GM21515 (cell line): ENCODE data around the gene GABPB2.

Experiments
- ATAC-seq: cut with Tn5 transposase; IDR thresholded peaks from one replicate; pipeline ENCODE4 v1.9.1; 2021; ENCODE audit not compliant: unreplicated experiment

Gene GABPB2

GRCh38 chr1:151132335-151133017 is 61.9 kb downstream of the GABPB2 start:
- ATAC-seq = no peak

- no peak for ATAC-seq
Measured at GRCh38 chr1:151133018-151133806, 62.7 kb downstream of the GABPB2 start.

DNA sequence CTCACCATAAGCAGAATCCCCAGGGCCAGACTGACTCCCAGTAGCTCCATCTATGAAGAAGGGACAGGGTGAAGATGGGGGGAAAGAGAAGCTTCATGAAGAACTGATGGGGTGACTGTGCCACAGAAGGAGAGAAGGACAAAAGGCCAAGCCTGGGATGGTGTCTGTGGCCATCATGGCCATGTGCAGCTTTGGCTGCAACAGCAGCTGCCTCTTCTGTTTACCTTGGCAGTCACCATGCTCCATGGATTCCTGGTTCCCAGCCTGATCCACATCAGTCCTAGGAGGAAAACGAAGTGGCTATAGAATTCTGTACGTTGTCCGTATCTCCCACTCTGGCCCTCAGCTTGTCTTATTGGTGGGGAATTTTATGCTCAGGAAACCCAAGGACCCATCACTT is 63.8 kb downstream of the GABPB2 start:
- ATAC-seq = no peak

DNA sequence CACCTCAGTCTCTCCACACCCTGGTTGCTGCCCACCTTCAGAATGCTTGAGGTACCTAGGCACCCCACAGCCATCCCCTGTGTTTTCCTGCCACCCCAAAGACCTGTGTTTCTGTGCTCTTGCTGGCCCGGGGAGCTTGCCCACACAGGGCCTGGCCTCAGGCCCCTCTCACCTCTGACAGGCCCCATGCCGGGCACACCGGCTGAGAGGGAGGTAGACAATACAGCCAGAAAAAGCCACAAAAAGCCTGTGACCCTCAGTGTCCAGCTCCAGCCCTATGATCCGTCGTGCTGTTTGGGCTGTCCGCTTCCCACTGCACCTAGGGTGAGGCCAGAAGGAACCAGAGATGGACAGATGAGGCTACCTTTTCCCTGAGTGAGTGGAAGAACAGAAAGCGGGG is 64.4 kb downstream of the GABPB2 start:
- no peak for ATAC-seq

DNA sequence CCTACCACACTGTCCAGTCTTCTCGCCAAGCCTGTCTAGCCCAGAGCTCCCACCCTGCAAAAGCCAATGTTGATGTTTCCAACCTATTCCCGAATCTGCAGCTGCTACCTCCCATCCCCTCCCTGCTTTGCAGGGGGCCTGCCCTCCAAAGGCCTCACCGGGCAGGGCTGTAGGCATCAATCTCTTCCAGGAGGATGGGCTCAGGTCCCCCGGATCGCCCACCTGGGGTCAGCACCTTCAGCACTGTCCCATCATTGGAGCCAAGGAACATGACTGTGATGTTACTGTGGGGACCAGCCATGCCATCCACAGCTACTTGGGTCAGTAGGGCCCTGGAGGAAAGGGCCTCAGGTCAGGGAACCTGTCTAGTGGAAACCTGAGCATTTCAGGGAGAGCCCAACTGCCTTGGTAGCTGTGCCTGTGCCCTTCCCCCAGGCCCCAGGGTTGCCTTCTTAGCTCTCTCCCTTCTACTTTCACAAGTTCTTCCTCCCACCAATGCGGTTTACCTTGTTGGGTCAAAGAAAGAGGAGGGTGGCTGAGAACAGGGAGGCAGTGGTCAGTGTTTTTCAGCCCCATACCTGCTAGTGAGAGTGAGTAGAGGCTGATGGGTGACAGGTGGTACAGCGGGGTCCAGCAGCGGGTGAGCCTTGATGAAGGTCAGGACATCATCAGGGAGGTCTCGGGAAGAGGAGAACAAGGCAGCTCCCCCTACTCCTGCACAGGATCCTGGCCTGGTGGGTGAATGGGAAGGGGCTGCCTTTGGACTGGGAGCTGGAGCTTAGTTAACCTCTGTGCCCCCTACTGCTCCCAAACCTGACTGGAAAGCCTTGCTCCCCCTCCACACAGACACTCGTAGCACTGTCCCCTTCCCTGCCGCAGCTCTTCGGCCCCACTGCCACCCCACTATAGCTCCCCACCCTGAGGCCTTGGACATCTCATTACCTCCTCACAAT is 65.1 kb downstream of the GABPB2 start:
- no peak for ATAC-seq

DNA sequence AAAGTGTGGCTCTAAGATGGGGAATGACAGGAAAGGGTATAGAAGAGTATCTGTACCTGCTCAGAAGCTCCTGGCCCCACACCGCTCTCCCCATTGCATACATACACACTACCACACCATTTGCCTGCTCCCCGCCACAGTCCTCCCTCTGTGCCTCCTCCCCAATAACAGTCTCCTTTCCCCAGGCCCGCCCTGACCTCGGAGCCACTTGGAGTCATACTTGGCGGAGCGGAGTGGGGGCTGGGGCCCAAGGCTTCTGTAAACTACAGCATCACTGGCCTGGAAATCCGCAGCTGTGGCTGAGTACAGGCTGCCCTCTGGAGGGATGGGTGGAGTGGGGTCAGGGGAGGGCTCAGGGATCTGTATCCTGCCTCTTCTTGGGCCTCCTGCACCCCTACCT is 67.2 kb downstream of the GABPB2 start:
- no peak for ATAC-seq

- ATAC-seq = no peak
Measured at GRCh38 chr1:151142411-151143056, 72.0 kb downstream of the GABPB2 start.

DNA sequence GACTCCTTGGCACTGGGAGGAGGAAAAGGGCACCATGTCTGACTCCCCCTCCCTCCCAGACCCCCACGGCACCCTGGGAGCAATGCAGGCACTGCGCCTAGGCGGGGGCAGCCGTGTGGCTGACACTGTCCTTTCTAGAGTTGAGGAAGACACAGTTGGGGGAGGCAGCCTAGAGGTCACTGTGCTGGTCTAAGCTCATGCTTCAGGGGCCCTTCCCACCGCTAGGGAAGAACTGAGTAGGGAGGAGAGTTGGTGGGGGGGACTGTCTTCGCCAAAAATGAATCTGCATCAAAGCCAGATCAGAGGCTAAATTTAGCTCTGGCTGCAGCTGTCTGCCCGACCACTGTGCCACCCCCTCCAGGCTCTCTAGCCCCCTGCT is 72.5 kb downstream of the GABPB2 start:
- no peak for ATAC-seq

- ATAC-seq = no peak
Measured at GRCh38 chr1:151143986-151144385, 73.4 kb downstream of the GABPB2 start.

DNA sequence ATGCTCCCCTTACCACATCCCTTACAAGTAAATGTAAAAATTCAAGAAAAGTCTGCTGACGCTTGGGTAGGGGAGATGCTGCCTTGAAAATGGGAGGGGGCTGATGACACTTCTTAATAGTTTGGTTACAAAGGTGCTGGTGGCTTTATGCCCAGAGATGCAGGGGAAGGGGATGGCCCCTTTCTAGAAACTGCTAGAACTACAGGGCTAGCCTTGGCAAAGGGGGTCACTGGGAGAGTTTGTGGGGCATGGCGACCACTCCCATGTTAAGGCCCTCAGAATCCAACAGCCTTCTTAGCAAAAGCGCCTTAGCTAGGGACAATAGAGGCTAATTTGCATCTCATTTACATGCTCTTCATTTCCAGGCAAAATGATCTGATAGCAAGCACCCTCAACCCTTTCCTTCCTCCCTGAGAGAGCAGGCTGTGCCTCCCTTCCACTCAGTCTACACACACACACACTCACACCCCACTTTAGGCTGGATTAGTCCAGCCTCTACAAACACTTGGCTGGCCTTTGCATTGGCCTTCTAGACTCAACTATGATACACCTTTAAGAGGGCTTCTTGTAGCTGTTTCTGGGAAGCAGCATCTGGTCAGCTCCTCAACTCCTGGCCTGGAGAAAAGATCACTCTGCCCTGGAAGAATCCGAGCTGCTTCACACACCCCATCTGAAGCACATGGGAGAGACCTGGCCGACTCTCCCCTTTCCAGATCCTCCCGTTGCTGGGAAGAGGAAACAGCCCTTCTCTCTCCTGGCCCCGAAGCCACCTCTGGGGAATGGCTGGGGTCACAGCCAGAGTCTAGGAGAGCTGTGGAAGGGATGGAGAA is 74.1 kb downstream of the GABPB2 start:
- ATAC-seq = no peak

GRCh38 chr1:151145304-151146071 is 74.9 kb downstream of the GABPB2 start:
- no peak for ATAC-seq

- peak; percentile 10 for ATAC-seq
Measured at GRCh38 chr1:151146072-151146411, 75.5 kb downstream of the GABPB2 start.

DNA sequence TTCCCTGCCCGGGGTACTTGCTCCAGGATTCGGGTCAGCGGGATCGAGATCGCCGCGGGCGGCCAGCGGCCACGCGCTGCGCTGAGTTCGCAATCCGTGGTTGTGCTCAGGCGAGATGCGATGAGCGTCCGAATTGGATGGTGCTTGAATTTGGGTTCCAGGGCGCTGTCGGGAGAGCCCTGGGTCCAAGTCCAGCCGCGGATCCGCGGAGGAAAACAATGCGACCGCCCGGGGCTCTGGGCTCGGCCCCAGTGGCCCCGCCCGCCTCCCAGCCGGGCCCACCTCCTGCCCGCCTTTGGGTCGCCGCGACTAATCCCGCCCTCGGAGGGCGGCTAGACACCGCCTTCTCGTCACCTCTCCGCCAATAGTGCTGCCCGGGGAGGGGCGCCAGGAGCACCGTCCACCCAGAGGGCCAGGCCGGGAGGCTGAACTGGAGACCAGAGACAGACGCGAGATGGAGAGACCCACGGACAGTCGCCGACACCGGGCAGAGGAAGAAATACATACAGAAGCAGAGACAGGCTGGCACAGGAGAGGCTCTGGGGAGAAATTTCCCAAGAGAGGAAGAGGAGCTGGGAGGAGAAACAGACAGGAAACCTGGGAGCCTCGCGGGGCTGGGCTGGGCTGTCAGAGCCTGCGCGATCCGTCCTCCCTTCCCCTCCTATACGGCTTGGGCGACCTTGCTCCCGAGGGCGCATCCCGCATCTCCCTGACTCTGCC is 76.0 kb downstream of the GABPB2 start, which contains the start of gene SEMA6C:
TSS of gene SEMA6C (minus strand) at position 220 of the 720 bp plus-strand sequence. CDS start 4,010 bp downstream, outside the sequence.
- ATAC-seq = peak; percentile 96

DNA sequence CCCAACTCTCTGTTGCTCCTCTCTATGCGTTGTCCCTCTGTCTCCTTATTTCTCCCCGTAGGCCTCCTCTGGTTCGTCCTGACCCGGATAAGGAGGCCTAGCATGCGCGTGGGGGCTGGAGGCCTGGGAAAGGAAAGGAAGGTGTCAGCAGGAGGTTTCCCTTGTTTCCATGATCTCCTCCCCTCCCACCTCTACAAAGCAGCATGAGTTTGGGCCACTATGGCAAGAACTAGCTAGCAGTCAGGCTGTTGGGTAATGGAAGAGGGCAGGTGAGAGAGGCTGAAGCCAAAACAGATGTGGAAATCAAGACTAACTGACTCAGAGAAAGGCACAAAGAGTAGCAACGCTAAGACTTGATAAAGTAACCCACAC is 76.6 kb downstream of the GABPB2 start:
- ATAC-seq = no peak

DNA sequence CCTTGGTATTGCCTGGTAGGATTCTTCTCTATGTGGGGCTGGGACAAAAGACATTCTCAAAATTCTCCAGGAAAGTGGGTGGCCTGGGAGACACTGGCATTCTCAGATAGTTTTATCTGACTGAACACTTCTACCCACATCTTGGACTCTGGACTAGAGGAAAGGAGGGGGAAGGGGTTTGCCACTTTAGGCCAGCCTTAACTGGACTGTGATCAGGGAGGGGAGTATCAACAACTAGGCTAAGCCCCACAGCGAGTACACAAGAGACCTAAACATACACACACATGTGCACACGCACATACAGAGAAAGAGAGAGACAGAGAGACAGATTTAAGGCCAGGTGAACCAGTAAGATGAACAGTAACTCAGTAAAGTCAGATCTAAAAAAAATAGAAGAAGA is 77.1 kb downstream of the GABPB2 start:
- ATAC-seq = no peak

DNA sequence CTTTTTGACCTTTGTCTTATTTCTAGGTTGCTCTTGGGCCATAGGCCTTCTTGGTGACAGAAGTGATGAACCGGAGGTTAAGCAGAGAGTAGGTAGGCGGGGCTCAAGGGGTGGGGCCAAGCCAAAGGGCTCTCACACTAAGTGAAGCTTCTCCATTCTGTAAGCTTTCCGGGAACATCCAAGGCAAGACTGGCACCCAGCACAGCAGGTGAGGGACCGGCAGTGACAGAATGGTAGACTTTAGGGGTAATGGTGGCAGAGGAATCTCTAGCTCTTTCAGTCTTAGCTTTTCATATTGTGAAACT is 85.9 kb downstream of the GABPB2 start, which contains the start of gene TNFAIP8L2:
TSS of gene TNFAIP8L2 (plus strand) at position 135 of the 305 bp plus-strand sequence. CDS start 2,049 bp downstream, outside the sequence.
- peak; percentile 61 for ATAC-seq

- no peak for ATAC-seq
Measured at GRCh38 chr1:151157067-151157531, 86.5 kb downstream of the GABPB2 start.

DNA sequence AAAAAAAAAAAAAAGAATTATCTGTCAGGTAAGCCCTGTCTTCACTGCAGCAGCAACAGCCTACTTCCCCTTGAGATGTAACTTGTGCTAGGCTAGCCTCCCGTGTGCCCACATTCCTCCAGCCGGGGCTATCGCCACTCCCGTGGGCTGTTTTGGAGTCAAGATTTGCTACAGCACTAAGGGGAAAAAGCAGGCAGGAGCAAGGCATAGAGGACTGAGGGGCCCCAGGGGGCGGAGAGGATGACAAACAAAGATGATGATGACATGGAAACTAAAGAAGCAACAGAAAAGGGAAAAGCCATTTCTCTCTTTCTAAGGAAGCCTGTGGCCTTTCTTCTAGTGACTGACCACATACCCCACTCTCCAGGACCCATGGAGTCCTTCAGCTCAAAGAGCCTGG is 87.8 kb downstream of the GABPB2 start:
- no peak for ATAC-seq
